Measurements from ENCODE around the gene MEGF11.

GRCh38 chr15:65869954-65870871 is 383.3 kb downstream of the MEGF11 start:
- peak in 1 of 3 donors; percentile 49 for TF ChIP-seq POLR2A (IDR thresholded peaks at IDR 0.05)
- no peak for TF ChIP-seq CTCF (IDR thresholded peaks at IDR 0.05 in 8 of 11, conservative IDR thresholded peaks at IDR 0.05 in 3 of 11)
